HepG2 (cell line): Measurements from ENCODE around the gene GNL1. TPM values are rescaled to one million over a fixed set of nuclear protein-coding genes. Genes with fewer than 3 reads are reported as not detected.
A peak's percentile ranks its signal among the peaks of the same experiment; 100 is the strongest.

Experiments
- ATF4 ChIP-seq, 2 experiments: fragments of 450-650 bp in 1 of 2; sonication (generic) in 1 of 2; formaldehyde crosslinking; IDR thresholded peaks; 2 replicates each; pipeline versions ENCODE4 v1.5.0 to v1.8.0; 2020 to 2022; ENCODE audit warnings: mild to moderate bottlenecking in 1 of 2, missing genetic modification reagents in 1 of 2
- ATM ChIP-seq: fragments of 450-650 bp; IDR thresholded peaks from 2 replicates; pipeline ENCODE4 v1.7.1; 2017; ENCODE audit warnings: mild to moderate bottlenecking, borderline replicate concordance
- CBX1 ChIP-seq: IDR thresholded peaks from one replicate; pipeline ENCODE4 v1.6.1; 2016; ENCODE audit warnings: antibody characterized with exemption, low read depth
- EP300 ChIP-seq, 3 experiments: sonication (generic) in 1 of 3; formaldehyde crosslinking in 1 of 3; IDR thresholded peaks; 2 replicates each; pipeline versions ENCODE4 v1.5.1 to v1.6.1; 2011 to 2020; ENCODE audit warnings: low read depth in 2 of 3, low read length in 2 of 3, borderline replicate concordance in 1 of 3, improper control_type of control experiment in 1 of 3, mild to moderate bottlenecking in 1 of 3, missing genetic modification reagents in 1 of 3, moderate library complexity in 1 of 3
- HIC2 ChIP-seq: sonication (generic); formaldehyde crosslinking; IDR thresholded peaks from 2 replicates; pipeline ENCODE4 v1.9.0; 2022; ENCODE audit warnings: low read depth, missing genetic modification reagents
- KLF13 ChIP-seq: sonication (generic); formaldehyde crosslinking; IDR thresholded peaks from 2 replicates; pipeline ENCODE4 v1.4.0; 2020; ENCODE audit warnings: mild to moderate bottlenecking, missing genetic modification reagents
- NFE2L1 ChIP-seq: sonication (generic); formaldehyde crosslinking; IDR thresholded peaks from 2 replicates; pipeline ENCODE4 v1.4.0; 2020; ENCODE audit warnings: missing genetic modification reagents, mild to moderate bottlenecking, borderline replicate concordance
- POLR2A ChIP-seq, 2 experiments: IDR thresholded peaks; 2 replicates each; pipeline ENCODE4 v1.6.1; 2011; ENCODE audit warnings: low read depth in 2 of 2, low read length in 2 of 2, mild to moderate bottlenecking in 1 of 2, moderate library complexity in 1 of 2; ENCODE audit not compliant: insufficient read depth in 1 of 2
- POLR2AphosphoS5 ChIP-seq: IDR thresholded peaks from 2 replicates; pipeline ENCODE4 v1.6.1; 2012; ENCODE audit warnings: low read depth, low read length
- SP2 ChIP-seq: sonication (generic); formaldehyde crosslinking; IDR thresholded peaks from 2 replicates; pipeline ENCODE4 v1.5.1; 2020; ENCODE audit warnings: mild to moderate bottlenecking, missing genetic modification reagents
- TIGD3 ChIP-seq: sonication (generic); formaldehyde crosslinking; IDR thresholded peaks from 2 replicates; pipeline ENCODE4 v1.5.1; 2020; ENCODE audit warnings: mild to moderate bottlenecking, missing genetic modification reagents, borderline replicate concordance
- ZBTB37 ChIP-seq: sonication (generic); formaldehyde crosslinking; IDR thresholded peaks from 2 replicates; pipeline ENCODE4 v1.4.0; 2020; ENCODE audit warnings: mild to moderate bottlenecking, missing genetic modification reagents
- ZKSCAN5 ChIP-seq: sonication (generic); formaldehyde crosslinking; IDR thresholded peaks from 2 replicates; pipeline ENCODE4 v1.5.1; 2020; ENCODE audit warnings: mild to moderate bottlenecking, missing genetic modification reagents
- ZNF224 ChIP-seq: sonication (generic); formaldehyde crosslinking; IDR thresholded peaks from 2 replicates; pipeline ENCODE4 v1.5.0; 2020; ENCODE audit warnings: mild to moderate bottlenecking, missing genetic modification reagents
- ZNF251 ChIP-seq: sonication (generic); formaldehyde crosslinking; IDR thresholded peaks from 2 replicates; pipeline ENCODE4 v1.9.0; 2021; ENCODE audit warnings: mild to moderate bottlenecking, missing genetic modification reagents
- ZNF30 ChIP-seq: sonication (generic); formaldehyde crosslinking; IDR thresholded peaks from 2 replicates; pipeline ENCODE4 v1.5.0; 2020; ENCODE audit warnings: mild to moderate bottlenecking, missing genetic modification reagents
- ZNF431 ChIP-seq: sonication (generic); formaldehyde crosslinking; IDR thresholded peaks from 2 replicates; pipeline ENCODE4 v1.9.0; 2022; ENCODE audit warnings: missing genetic modification reagents, low read depth, mild to moderate bottlenecking, borderline replicate concordance
- ZNF496 ChIP-seq: sonication (generic); formaldehyde crosslinking; IDR thresholded peaks from 2 replicates; pipeline ENCODE4 v1.8.1; 2023; ENCODE audit warnings: mild to moderate bottlenecking, moderate library complexity, missing genetic modification reagents; ENCODE audit not compliant: insufficient replicate concordance
- ZNF512 ChIP-seq: sonication (generic); formaldehyde crosslinking; IDR thresholded peaks from 2 replicates; pipeline ENCODE4 v1.4.0; 2020; ENCODE audit warnings: mild to moderate bottlenecking, missing genetic modification reagents
- ZNF598 ChIP-seq: sonication (generic); formaldehyde crosslinking; IDR thresholded peaks from 2 replicates; pipeline ENCODE4 v1.5.1; 2020; ENCODE audit warnings: mild to moderate bottlenecking, missing genetic modification reagents, borderline replicate concordance
- ZNF75D ChIP-seq: sonication (generic); formaldehyde crosslinking; IDR thresholded peaks from 2 replicates; pipeline ENCODE4 v1.8.1; 2023; ENCODE audit warnings: missing genetic modification reagents, mild to moderate bottlenecking, borderline replicate concordance
- polyA plus RNA-seq, 8 experiments: library from polyadenylated mRNA; depleted of rRNA in 3 of 8; stranded (reverse) in 7 of 8; unstranded in 1 of 8; fragments of >200 nt; fragmentation: Illumina TruSeq in 4 of 8; extraction: Trizol in 4 of 8; gene quantifications; 2 replicates each; pipeline versions ENCODE4 v1.2.1 to v1.2.3, GENCODE V29; 2011 to 2016; ENCODE audit warnings: low read depth in 4 of 8, missing spikeins in 1 of 8, mixed read lengths in 1 of 8; ENCODE audit not compliant: insufficient read depth in 1 of 8
- total RNA-seq, 5 experiments: library from RNA; depleted of rRNA; stranded (reverse); fragments of >200 nt; fragmentation: Illumina TruSeq; extraction: Trizol; gene quantifications; 2 replicates each; pipeline ENCODE4 v1.2.3, GENCODE V29; 2016; ENCODE audit warnings: low read depth in 1 of 5

GNL1 gene
- total and polyA plus RNA-seq, 2 of the 13 experiments (the other 11 are each of a cell fraction or from before 2014, with no cell fraction given) = 35.0 to 55.6 TPM

- TF ChIP-seq ZNF598 (CRISPR knock-in tag) = peak; percentile 98
- TF ChIP-seq ZNF224 (CRISPR knock-in tag) = peak; percentile 99
- TF ChIP-seq TIGD3 (CRISPR knock-in tag) = peak; percentile 94
- 0 out of 2 replicates have a peak, but pooled peaks have one; percentile 44 for TF ChIP-seq ZNF512 (CRISPR knock-in tag)
- TF ChIP-seq ATM = no peak
- TF ChIP-seq ZNF75D (CRISPR knock-in tag) = peak; percentile 48; the same call in 1 of the 2 replicates
- peak; percentile 64; the same call in 1 of the 2 replicates for TF ChIP-seq SP2 (CRISPR knock-in tag)
- 0 out of 2 replicates have a peak, but pooled peaks have one; percentile 72 for TF ChIP-seq ZNF251 (CRISPR knock-in tag)
- no peak for TF ChIP-seq KLF13 (CRISPR knock-in tag)
- TF ChIP-seq POLR2A (IDR thresholded peaks at IDR 0.05; ENCODE audit: insufficient read depth in 1 of 2, low read depth in 2 of 2, low read length in 2 of 2) = peak; percentile 88 to 95
- peak; percentile 59 for TF ChIP-seq ZNF431
- TF ChIP-seq EP300 (IDR thresholded peaks at IDR 0.05; ENCODE audit: low read depth in 2 of 2, low read length in 2 of 2) = peak in 1 of 2 experiments; percentile 26; a peak in 1 of 4 replicates
- TF ChIP-seq EP300 (CRISPR knock-in tag; IDR thresholded peaks at IDR 0.05; ENCODE audit: borderline replicate concordance) = peak; percentile 66
- peak; percentile 74; the same call in 1 of the 2 replicates for TF ChIP-seq HIC2
- TF ChIP-seq ZBTB37 (CRISPR knock-in tag) = no peak
- TF ChIP-seq ATF4 (CRISPR knock-in tag; IDR thresholded peaks at IDR 0.05) = peak in 1 of 2 experiments; percentile 77; a peak in 2 of 4 replicates
- no peak for TF ChIP-seq ZNF496 (CRISPR knock-in tag)
- TF ChIP-seq POLR2AphosphoS5 = peak; percentile 99
- TF ChIP-seq NFE2L1 = no peak
- no peak for TF ChIP-seq ZNF30
- peak; percentile 42 for TF ChIP-seq CBX1
- TF ChIP-seq ZKSCAN5 (CRISPR knock-in tag) = no peak; the same call in none of the 2 replicates
Measured at GRCh38 chr6:30571075-30571761, 14.9 kb upstream of the GNL1 start, which contains the start of gene ABCF1 (continued).
